IMR-90 (cell line): ENCODE data around the gene RGMA.

ENCODE experiments used
- POLR2A ChIP-seq: IDR thresholded peaks from 2 replicates; pipeline ENCODE4 v1.6.1; 2012; ENCODE audit warnings: mild to moderate bottlenecking, low read depth, low read length
- TF ChIP-seq, protein P1 (sequence below): conservative IDR thresholded peaks from 2 replicates; pipeline ENCODE4 v1.5.1; 2012; ENCODE audit warnings: mild to moderate bottlenecking, low read depth, low read length, improper control_type of control experiment

GRCh38 chr15:93121973-93122910 is 33.2 kb upstream of the RGMA start:
- TF ChIP-seq, protein P1, sequence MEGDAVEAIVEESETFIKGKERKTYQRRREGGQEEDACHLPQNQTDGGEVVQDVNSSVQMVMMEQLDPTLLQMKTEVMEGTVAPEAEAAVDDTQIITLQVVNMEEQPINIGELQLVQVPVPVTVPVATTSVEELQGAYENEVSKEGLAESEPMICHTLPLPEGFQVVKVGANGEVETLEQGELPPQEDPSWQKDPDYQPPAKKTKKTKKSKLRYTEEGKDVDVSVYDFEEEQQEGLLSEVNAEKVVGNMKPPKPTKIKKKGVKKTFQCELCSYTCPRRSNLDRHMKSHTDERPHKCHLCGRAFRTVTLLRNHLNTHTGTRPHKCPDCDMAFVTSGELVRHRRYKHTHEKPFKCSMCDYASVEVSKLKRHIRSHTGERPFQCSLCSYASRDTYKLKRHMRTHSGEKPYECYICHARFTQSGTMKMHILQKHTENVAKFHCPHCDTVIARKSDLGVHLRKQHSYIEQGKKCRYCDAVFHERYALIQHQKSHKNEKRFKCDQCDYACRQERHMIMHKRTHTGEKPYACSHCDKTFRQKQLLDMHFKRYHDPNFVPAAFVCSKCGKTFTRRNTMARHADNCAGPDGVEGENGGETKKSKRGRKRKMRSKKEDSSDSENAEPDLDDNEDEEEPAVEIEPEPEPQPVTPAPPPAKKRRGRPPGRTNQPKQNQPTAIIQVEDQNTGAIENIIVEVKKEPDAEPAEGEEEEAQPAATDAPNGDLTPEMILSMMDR: no peak
- no peak for TF ChIP-seq POLR2A
